ENCODE data around the gene GPS2. TPM values are rescaled to one million over a fixed set of nuclear protein-coding genes. Genes with fewer than 3 reads are reported as not detected.
"Not testable (repeated sequence)": the region's sequence is repeated elsewhere in the genome, so short reads cannot be mapped to it uniquely, and the experiment has no call there.

The GPS2 gene
- total RNA-seq, 1 experiment from 2014 or later: 116 TPM

- ChIA-PET POLR2A (ENCODE audit: low non-redundant PET) (no interaction called here), CTCF (no interaction called here)
- Histone ChIP-seq H3K4me1 (ENCODE audit: insufficient read depth, low read length, poor library complexity, severe bottlenecking) (no peaks in the 10 kb centered on the region), H3K4me3 (ENCODE audit: low read depth, low read length, poor library complexity, severe bottlenecking) (no peak overlapping the region), H3K27me3 (replicated peaks; ENCODE audit: insufficient read depth, low read depth, low read length, poor library complexity) (no peaks in the 10 kb centered on the region), H3K36me3 (ENCODE audit: insufficient read depth, low read length, poor library complexity, severe bottlenecking) (no peaks in the 10 kb centered on the region), H3K9me3 (ENCODE audit: low read depth, low read length, poor library complexity, severe bottlenecking) (no peaks in the 10 kb centered on the region), H3K27ac (ENCODE audit: low read depth, low read length, poor library complexity, severe bottlenecking) (no peak overlapping the region)
- BruUV-seq (replicated peaks): no TSS peak
- no peak for DNase-seq (ENCODE audit: low spot score)
- intact Hi-C loops (cut with micrococcal nuclease; ENCODE audit: unreplicated experiment): no loop called here
- TF ChIP-seq EZH2 (IDR thresholded peaks at IDR 0.05; ENCODE audit: borderline replicate concordance, low read depth, low read length, poor library complexity, severe bottlenecking): no peak
- TF ChIP-seq CTCF (conservative IDR thresholded peaks at IDR 0.05; ENCODE audit: low read depth, low read length): no peak
These were observed 28.1 kb upstream of the GPS2 start for GRCh38 chr17:7343250-7343649.

GRCh38 chr17:7341842-7342241 lies 26.7 kb upstream of the GPS2 start:
- no peak for TF ChIP-seq CTCF (conservative IDR thresholded peaks at IDR 0.05; ENCODE audit: low read depth, low read length)
- no peak for TF ChIP-seq EZH2 (IDR thresholded peaks at IDR 0.05; ENCODE audit: borderline replicate concordance, low read depth, low read length, poor library complexity, severe bottlenecking)
- intact Hi-C loops (cut with micrococcal nuclease; ENCODE audit: unreplicated experiment): no loop called here
- ChIA-PET POLR2A (ENCODE audit: low non-redundant PET) (no interaction called here), CTCF (no interaction called here)
- no TSS peak for BruUV-seq (replicated peaks)
- no peak for DNase-seq (ENCODE audit: low spot score)
- Histone ChIP-seq H3K36me3 (ENCODE audit: insufficient read depth, low read length, poor library complexity, severe bottlenecking) (no peaks in the 10 kb centered on the region), H3K9me3 (ENCODE audit: low read depth, low read length, poor library complexity, severe bottlenecking) (no peaks in the 10 kb centered on the region), H3K27ac (ENCODE audit: low read depth, low read length, poor library complexity, severe bottlenecking) (no peak overlapping the region), H3K4me1 (ENCODE audit: insufficient read depth, low read length, poor library complexity, severe bottlenecking) (no peaks in the 10 kb centered on the region), H3K27me3 (replicated peaks; ENCODE audit: insufficient read depth, low read depth, low read length, poor library complexity) (no peaks in the 10 kb centered on the region), H3K4me3 (ENCODE audit: low read depth, low read length, poor library complexity, severe bottlenecking) (no peak overlapping the region)

- Histone ChIP-seq H3K27me3 (replicated peaks; ENCODE audit: insufficient read depth, low read depth, low read length, poor library complexity) (no peaks in the 10 kb centered on the region), H3K36me3 (ENCODE audit: insufficient read depth, low read length, poor library complexity, severe bottlenecking) (no peaks in the 10 kb centered on the region), H3K4me1 (ENCODE audit: insufficient read depth, low read length, poor library complexity, severe bottlenecking) (no peaks in the 10 kb centered on the region), H3K27ac (ENCODE audit: low read depth, low read length, poor library complexity, severe bottlenecking) (no peak overlapping the region), H3K4me3 (ENCODE audit: low read depth, low read length, poor library complexity, severe bottlenecking) (no peak overlapping the region), H3K9me3 (ENCODE audit: low read depth, low read length, poor library complexity, severe bottlenecking) (no peaks in the 10 kb centered on the region)
- TF ChIP-seq CTCF (conservative IDR thresholded peaks at IDR 0.05; ENCODE audit: low read depth, low read length): no peak
- no peak for TF ChIP-seq EZH2 (IDR thresholded peaks at IDR 0.05; ENCODE audit: borderline replicate concordance, low read depth, low read length, poor library complexity, severe bottlenecking)
- no peak for DNase-seq (ENCODE audit: low spot score)
- ChIA-PET CTCF (no interaction called here), POLR2A (ENCODE audit: low non-redundant PET) (no interaction called here)
- BruUV-seq (replicated peaks): no TSS peak
- intact Hi-C loops (cut with micrococcal nuclease; ENCODE audit: unreplicated experiment): no loop called here
These were observed 25.0 kb upstream of the GPS2 start for GRCh38 chr17:7340179-7340578.

GRCh38 chr17:7337600-7337999 lies 22.4 kb upstream of the GPS2 start:
- DNase-seq (ENCODE audit: low spot score); H3K4me1 ChIP-seq (ENCODE audit: insufficient read depth, low read length, poor library complexity, severe bottlenecking); intact Hi-C loops (cut with micrococcal nuclease; ENCODE audit: unreplicated experiment); H3K27ac ChIP-seq (ENCODE audit: low read depth, low read length, poor library complexity, severe bottlenecking); H3K27me3 ChIP-seq (replicated peaks; ENCODE audit: insufficient read depth, low read depth, low read length, poor library complexity); H3K9me3 ChIP-seq (ENCODE audit: low read depth, low read length, poor library complexity, severe bottlenecking); H3K36me3 ChIP-seq (ENCODE audit: insufficient read depth, low read length, poor library complexity, severe bottlenecking); H3K4me3 ChIP-seq (ENCODE audit: low read depth, low read length, poor library complexity, severe bottlenecking); BruUV-seq (replicated peaks); POLR2A ChIA-PET (ENCODE audit: low non-redundant PET): not testable (repeated sequence)
- CTCF ChIA-PET: interaction anchor here (0.6 kb wide), 1 partner anchor 56 kb away, joined by 3 read pairs; the partner anchor contains the start of gene SLC2A4

All from A673 (cell line).